ENCODE measurements around the gene ACR. TPM values are rescaled to one million over a fixed set of nuclear protein-coding genes. Genes with fewer than 3 reads are reported as not detected.

ACR gene
- 1.0 TPM for polyA plus RNA-seq (2013, experiment 1 of 2)
- polyA plus RNA-seq (2013, experiment 2 of 2): 0.35 TPM

DNA sequence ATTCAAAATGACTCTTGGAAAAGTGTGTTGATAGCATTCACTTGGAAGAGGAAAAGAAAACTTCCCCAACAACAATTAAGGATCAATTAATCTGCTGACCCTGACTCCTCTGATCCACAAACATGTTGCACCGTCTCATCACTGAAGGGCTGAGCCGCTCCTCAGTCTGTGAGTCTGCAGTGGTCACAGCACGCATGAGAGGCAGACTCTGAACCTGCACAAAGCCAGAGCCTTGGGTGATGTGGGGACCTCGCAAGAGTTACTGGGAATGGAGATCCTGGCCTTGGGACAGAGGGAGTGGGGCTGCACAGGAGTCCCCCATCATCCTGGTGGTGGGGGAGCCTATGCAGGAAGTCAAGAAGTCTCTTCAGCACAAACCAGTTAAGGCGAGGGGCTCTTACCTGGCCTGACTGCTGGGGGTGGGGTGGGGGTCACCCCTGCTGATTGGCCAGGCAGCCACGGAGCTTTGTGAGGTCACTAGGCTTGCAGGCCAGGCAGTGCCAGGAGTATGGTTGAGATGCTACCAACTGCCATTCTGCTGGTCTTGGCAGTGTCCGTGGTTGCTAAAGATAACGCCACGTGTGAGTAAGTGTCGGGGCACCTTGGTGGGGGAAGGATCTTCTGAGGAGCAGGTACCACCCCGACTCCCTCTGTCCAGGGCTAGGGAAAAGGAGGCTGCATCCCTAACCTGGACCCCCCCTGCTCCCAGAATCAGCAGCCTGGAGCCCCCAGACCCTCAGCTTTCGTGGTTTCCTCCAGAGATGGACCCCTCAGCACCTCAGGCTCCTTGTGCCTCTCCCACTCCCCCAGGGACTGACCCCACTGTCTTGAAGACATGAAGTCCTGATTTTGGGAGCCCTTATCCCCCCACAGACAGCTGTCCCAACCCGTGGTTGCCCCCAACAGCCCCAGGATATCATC lies at the start of gene ACR:
Gene ACR (plus strand): TSS at position 477 of the 921 bp plus-strand sequence. CDS start 32 bp downstream, at position 509.
- Histone ChIP-seq H3K36me3 (ENCODE audit: control insufficient read depth, insufficient read depth, low read length) (no peaks in the 10 kb centered on the region), H3K27ac (ENCODE audit: low read depth, low read length, severe bottlenecking) (no peak within 1 kb of the TSS), H3K4me3 (ENCODE audit: extremely low read depth, insufficient read depth, low read length, poor library complexity, severe bottlenecking) (no peak within 1 kb of the TSS), H3K4me1 (ENCODE audit: control insufficient read depth, insufficient read depth, low read length, poor library complexity, severe bottlenecking) (no peaks in the 10 kb centered on the region), H3K9me3 (ENCODE audit: control insufficient read depth, low read length) (no peaks in the 10 kb centered on the region)
- WGBS, 2 experiments (ENCODE audit: insufficient coverage in 2 of 2): 75 to 78% methylated on average over 7 to 11 of the region's 13 CpGs

- H3K4me1 ChIP-seq (ENCODE audit: control insufficient read depth, insufficient read depth, low read length, poor library complexity, severe bottlenecking): no peaks in the 10 kb centered on the region
- WGBS, 2 experiments (ENCODE audit: insufficient coverage in 2 of 2): 77 to 100% methylated on average over 3 to 4 of the region's 5 CpGs
- no peak overlapping the region for H3K27ac ChIP-seq (ENCODE audit: low read depth, low read length, severe bottlenecking)
- peaks cover 7% of the 10 kb centered on the region for H3K36me3 ChIP-seq (ENCODE audit: control insufficient read depth, insufficient read depth, low read length)
- H3K4me3 ChIP-seq (ENCODE audit: extremely low read depth, insufficient read depth, low read length, poor library complexity, severe bottlenecking): no peak overlapping the region
- peaks cover under 1% of the 10 kb centered on the region for H3K9me3 ChIP-seq (ENCODE audit: control insufficient read depth, low read length)
Observed at GRCh38 chr22:50688448-50688847, 49.6 kb upstream of the ACR start.

DNA sequence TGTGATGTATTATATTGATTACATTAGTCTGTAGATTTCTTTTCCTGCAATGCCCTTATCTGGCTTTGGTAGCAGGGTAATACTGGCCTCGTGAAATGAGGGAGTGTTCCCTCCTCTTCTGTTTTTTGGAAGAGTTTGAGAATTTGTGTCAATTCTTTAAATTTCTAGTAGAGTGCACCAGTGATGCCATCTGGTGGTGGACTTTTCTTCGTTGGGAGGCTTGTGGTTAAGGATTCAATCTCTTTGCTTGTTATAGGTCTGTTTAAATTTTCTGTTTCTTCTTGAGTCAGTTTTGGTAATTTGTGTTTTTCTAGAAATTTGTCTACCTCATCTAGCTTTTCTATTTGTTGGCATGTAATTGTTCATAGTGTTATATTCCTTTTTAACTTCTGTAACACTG lies 46.5 kb upstream of the ACR start:
- H3K27ac ChIP-seq (ENCODE audit: low read depth, low read length, severe bottlenecking): no peak overlapping the region
- 8 to 20% methylated on average over 2 of the region's 2 CpGs for WGBS, 2 experiments (ENCODE audit: insufficient coverage in 2 of 2)
- H3K36me3 ChIP-seq (ENCODE audit: control insufficient read depth, insufficient read depth, low read length): peaks cover 13% of the 10 kb centered on the region
- H3K4me3 ChIP-seq (ENCODE audit: extremely low read depth, insufficient read depth, low read length, poor library complexity, severe bottlenecking): no peak overlapping the region
- no peaks in the 10 kb centered on the region for H3K4me1 ChIP-seq (ENCODE audit: control insufficient read depth, insufficient read depth, low read length, poor library complexity, severe bottlenecking)
- no peaks in the 10 kb centered on the region for H3K9me3 ChIP-seq (ENCODE audit: control insufficient read depth, low read length)

DNA sequence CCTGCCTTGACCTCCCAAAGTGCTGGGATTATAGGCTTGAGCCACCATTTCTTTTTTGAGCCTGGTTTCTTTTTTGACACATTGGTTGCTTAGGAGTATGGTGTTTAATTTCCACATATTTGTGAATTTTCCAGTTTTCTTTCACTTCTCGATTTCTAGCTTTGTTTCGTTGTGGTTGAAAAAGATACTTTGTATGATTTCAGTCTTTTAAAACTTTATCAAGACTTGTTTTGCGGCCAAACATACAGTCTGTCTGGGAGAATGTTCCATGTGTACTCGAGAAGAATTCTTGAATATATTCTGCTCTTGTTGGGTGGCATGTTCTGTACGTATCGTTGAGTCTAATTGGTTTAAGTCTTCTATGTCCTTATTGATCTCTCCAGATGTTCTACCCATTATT lies 44.5 kb upstream of the ACR start:
- Histone ChIP-seq H3K36me3 (ENCODE audit: control insufficient read depth, insufficient read depth, low read length) (peaks cover 10% of the 10 kb centered on the region), H3K9me3 (ENCODE audit: control insufficient read depth, low read length) (no peaks in the 10 kb centered on the region), H3K4me1 (ENCODE audit: control insufficient read depth, insufficient read depth, low read length, poor library complexity, severe bottlenecking) (peaks cover 5% of the 10 kb centered on the region), H3K4me3 (ENCODE audit: extremely low read depth, insufficient read depth, low read length, poor library complexity, severe bottlenecking) (no peak overlapping the region), H3K27ac (ENCODE audit: low read depth, low read length, severe bottlenecking) (no peak overlapping the region)
- 93 to 100% methylated on average over 2 to 6 of the region's 6 CpGs for WGBS, 2 experiments (ENCODE audit: insufficient coverage in 2 of 2)

GRCh38 chr22:50694099-50694605 lies 43.9 kb upstream of the ACR start:
- Histone ChIP-seq H3K9me3 (ENCODE audit: control insufficient read depth, low read length) (no peaks in the 10 kb centered on the region), H3K36me3 (ENCODE audit: control insufficient read depth, insufficient read depth, low read length) (peaks cover 10% of the 10 kb centered on the region), H3K4me3 (ENCODE audit: extremely low read depth, insufficient read depth, low read length, poor library complexity, severe bottlenecking) (no peak overlapping the region), H3K27ac (ENCODE audit: low read depth, low read length, severe bottlenecking) (no peak overlapping the region), H3K4me1 (ENCODE audit: control insufficient read depth, insufficient read depth, low read length, poor library complexity, severe bottlenecking) (peaks cover 5% of the 10 kb centered on the region)
- WGBS, 2 experiments (ENCODE audit: insufficient coverage in 2 of 2): 91 to 95% methylated on average over 2 of the region's 3 CpGs

GRCh38 chr22:50694766-50695420 lies 43.1 kb upstream of the ACR start:
- peaks cover 5% of the 10 kb centered on the region for H3K4me1 ChIP-seq (ENCODE audit: control insufficient read depth, insufficient read depth, low read length, poor library complexity, severe bottlenecking)
- WGBS, 2 experiments (ENCODE audit: insufficient coverage in 2 of 2): 91 to 93% methylated on average over 17 to 18 of the region's 18 CpGs
- H3K4me3 ChIP-seq (ENCODE audit: extremely low read depth, insufficient read depth, low read length, poor library complexity, severe bottlenecking): no peak overlapping the region

DNA sequence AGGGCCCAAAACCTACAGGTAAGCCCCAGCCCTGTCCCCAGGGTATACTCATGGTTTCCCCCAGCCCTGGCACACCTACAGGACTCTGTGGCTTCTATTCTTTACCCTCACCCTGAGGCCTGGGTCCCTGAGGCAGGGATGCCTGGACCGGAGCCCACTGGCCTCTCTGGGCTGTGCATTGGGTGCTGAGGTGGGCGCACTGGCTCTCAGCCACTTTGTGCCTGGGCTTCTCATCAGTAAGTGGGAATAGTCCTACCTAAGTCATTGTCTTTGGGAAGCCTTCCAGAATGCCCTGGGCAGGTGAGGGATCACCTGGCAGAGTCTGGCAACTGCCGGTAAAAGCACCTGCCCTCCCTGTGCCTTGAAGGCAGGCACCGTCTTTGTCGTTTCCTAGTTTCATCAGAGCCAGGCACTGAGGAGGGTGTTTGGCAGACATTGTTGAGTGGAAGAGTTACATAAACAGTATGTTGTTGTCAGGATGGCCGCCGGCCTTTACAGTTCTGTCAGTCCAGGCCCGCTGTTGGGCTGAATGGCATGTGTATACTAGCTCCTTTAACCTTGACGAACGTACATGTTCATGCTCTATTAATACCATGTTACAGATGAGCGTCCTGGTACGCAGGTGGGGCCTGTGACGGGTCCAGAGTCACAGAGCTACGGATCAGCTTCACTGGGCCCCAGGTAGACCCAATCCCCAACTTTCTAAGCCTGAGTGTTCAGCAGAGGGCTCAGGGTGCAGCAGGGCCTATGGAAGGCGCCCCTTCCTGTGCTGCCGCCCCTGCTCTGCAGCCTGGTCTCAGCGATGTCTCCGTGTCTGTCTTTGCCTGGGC lies 42.4 kb upstream of the ACR start:
- no peaks in the 10 kb centered on the region for H3K9me3 ChIP-seq (ENCODE audit: control insufficient read depth, low read length)

More at GRCh38 chr22:50694766-50695420, 43.1 kb upstream of the ACR start:
- H3K27ac ChIP-seq (ENCODE audit: low read depth, low read length, severe bottlenecking): no peak overlapping the region
- H3K36me3 ChIP-seq (ENCODE audit: control insufficient read depth, insufficient read depth, low read length): peaks cover 10% of the 10 kb centered on the region
- H3K9me3 ChIP-seq (ENCODE audit: control insufficient read depth, low read length): no peaks in the 10 kb centered on the region

GRCh38 chr22:50696251-50696798 lies 41.7 kb upstream of the ACR start:
- no peaks in the 10 kb centered on the region for H3K9me3 ChIP-seq (ENCODE audit: control insufficient read depth, low read length)
- 72 to 83% methylated on average over 13 to 16 of the region's 21 CpGs for WGBS, 2 experiments (ENCODE audit: insufficient coverage in 2 of 2)
- H3K27ac ChIP-seq (ENCODE audit: low read depth, low read length, severe bottlenecking): no peak overlapping the region
- no peak overlapping the region for H3K4me3 ChIP-seq (ENCODE audit: extremely low read depth, insufficient read depth, low read length, poor library complexity, severe bottlenecking)
- H3K4me1 ChIP-seq (ENCODE audit: control insufficient read depth, insufficient read depth, low read length, poor library complexity, severe bottlenecking): peaks cover 5% of the 10 kb centered on the region
- peaks cover 13% of the 10 kb centered on the region for H3K36me3 ChIP-seq (ENCODE audit: control insufficient read depth, insufficient read depth, low read length)

More for the DNA sequence above, 42.4 kb upstream of the ACR start:
- no peak overlapping the region for H3K4me3 ChIP-seq (ENCODE audit: extremely low read depth, insufficient read depth, low read length, poor library complexity, severe bottlenecking)
- H3K36me3 ChIP-seq (ENCODE audit: control insufficient read depth, insufficient read depth, low read length): peaks cover 10% of the 10 kb centered on the region
- H3K27ac ChIP-seq (ENCODE audit: low read depth, low read length, severe bottlenecking): no peak overlapping the region
- H3K4me1 ChIP-seq (ENCODE audit: control insufficient read depth, insufficient read depth, low read length, poor library complexity, severe bottlenecking): peaks cover 5% of the 10 kb centered on the region
- 89 to 97% methylated on average over 16 to 17 of the region's 18 CpGs for WGBS, 2 experiments (ENCODE audit: insufficient coverage in 2 of 2)

DNA sequence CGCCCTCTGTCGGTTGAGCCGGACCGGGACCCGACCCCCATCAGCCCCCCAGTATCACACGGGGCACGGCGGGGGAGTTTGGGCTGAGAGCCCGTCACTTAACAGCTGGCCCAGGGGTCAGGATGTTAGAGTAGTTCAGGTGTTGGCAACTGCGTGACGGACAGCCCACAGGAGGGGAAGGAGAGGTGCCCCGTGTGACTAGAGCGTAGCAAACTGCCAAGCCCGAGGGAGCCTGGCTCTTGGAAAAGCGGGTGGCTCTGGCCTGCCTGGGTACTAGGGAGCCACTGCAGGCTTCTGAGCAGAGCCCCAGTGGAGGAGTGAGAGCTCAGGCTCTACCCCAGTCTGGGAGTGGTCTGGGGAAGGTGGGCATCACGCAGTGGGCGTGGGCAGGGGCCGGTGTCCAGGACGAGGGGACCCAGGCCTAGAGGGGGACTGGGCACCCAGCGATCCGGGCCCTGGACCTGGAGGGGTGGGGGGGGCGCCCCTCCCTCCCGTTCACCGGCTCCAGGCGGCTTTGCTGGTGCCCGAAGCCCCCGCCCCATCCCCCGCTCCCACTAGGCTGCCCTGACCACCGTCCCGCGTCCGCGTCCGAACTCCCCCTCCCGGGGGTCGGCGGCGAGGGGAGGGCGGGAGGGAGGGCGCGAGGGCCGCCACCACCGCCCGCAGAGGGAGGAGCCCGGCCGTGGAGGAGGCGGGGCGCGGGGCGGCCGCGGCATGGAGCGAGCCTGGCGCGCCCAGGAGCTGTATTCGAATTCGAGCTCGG lies 41.0 kb upstream of the ACR start:
- H3K4me3 ChIP-seq (ENCODE audit: extremely low read depth, insufficient read depth, low read length, poor library complexity, severe bottlenecking): peak overlapping the region; percentile 24
- no peak overlapping the region for H3K27ac ChIP-seq (ENCODE audit: low read depth, low read length, severe bottlenecking)
- H3K9me3 ChIP-seq (ENCODE audit: control insufficient read depth, low read length): no peaks in the 10 kb centered on the region
- H3K36me3 ChIP-seq (ENCODE audit: control insufficient read depth, insufficient read depth, low read length): peaks cover 14% of the 10 kb centered on the region
- 25 to 39% methylated on average over 10 to 23 of the region's 58 CpGs for WGBS, 2 experiments (ENCODE audit: insufficient coverage in 2 of 2)
- H3K4me1 ChIP-seq (ENCODE audit: control insufficient read depth, insufficient read depth, low read length, poor library complexity, severe bottlenecking): peaks cover 5% of the 10 kb centered on the region

Measured in mesodermal cell (in vitro differentiated cells).